ENCODE measurements around the gene SCEL. TPM values are rescaled to one million over a fixed set of nuclear protein-coding genes. Genes with fewer than 3 reads are reported as not detected.

The SCEL gene
- total RNA-seq, 1 donor from 2014 or later = not detected

DNA sequence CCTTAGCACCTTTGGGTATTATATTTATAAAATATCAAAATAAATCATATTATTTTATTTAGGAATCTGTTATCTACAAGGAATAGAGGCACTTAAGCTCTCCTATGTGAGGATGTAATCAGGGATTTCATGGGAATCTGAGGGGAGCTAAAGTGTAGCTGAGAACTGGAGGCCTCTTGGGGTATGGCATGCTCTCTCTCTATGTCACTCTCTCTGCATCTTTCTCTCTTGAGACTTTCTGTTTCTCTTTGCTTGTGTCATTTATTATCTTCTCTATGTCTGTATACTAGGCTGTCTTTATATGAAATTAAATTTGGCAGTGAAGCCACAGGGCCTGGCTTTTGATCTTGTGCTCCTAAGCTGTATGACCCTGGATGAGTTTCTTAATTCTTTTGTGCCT lies 37.7 kb upstream of the SCEL start:
- TF ChIP-seq, protein P1, sequence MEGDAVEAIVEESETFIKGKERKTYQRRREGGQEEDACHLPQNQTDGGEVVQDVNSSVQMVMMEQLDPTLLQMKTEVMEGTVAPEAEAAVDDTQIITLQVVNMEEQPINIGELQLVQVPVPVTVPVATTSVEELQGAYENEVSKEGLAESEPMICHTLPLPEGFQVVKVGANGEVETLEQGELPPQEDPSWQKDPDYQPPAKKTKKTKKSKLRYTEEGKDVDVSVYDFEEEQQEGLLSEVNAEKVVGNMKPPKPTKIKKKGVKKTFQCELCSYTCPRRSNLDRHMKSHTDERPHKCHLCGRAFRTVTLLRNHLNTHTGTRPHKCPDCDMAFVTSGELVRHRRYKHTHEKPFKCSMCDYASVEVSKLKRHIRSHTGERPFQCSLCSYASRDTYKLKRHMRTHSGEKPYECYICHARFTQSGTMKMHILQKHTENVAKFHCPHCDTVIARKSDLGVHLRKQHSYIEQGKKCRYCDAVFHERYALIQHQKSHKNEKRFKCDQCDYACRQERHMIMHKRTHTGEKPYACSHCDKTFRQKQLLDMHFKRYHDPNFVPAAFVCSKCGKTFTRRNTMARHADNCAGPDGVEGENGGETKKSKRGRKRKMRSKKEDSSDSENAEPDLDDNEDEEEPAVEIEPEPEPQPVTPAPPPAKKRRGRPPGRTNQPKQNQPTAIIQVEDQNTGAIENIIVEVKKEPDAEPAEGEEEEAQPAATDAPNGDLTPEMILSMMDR (IDR thresholded peaks at IDR 0.05; ENCODE audit: partially characterized antibody, unreplicated experiment) = no peak
- Mint-ChIP-seq H3K4me1 (ENCODE audit: low read depth, unreplicated experiment) (peaks cover 32% of the 10 kb centered on the region), H3K27me3 (ENCODE audit: unreplicated experiment) (peaks cover 7% of the 10 kb centered on the region), H3K9me3 (ENCODE audit: unreplicated experiment) (peaks cover 2% of the 10 kb centered on the region), H3K27ac (ENCODE audit: unreplicated experiment) (no peak overlapping the region), H3K4me3 (ENCODE audit: unreplicated experiment) (no peak overlapping the region), H3K36me3 (ENCODE audit: unreplicated experiment) (no peaks in the 10 kb centered on the region)
- DNase-seq = no peak

DNA sequence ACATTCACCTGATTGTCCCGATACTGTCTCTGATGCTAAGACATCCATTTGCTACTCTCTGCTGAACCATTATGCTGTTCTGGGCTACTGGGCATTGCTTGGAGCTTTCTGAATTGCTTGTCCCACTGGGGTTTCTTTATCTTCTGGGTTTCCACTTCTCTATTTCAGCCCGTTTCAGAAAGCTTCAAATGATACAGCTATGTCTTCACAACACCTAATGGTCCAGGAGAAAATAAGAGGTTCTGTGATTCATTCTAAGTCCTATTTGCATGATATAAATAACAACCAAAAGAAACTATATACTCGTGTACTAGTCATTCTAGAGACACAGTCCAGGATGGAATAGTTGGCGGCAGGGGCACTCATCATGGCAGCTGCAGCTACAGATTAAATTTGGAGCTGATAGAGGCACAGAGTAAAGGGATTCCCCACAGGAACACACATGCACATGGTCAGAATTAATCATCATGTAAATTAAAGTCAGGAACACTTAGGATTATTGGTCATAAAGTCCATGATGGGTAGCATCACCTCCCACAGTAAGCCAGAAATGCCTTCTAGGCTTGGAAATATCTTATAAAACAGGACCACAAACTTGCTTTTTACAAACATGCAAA lies 33.3 kb upstream of the SCEL start:
- Mint-ChIP-seq H3K27ac (ENCODE audit: unreplicated experiment) (no peak overlapping the region), H3K27me3 (ENCODE audit: unreplicated experiment) (peaks cover 7% of the 10 kb centered on the region), H3K36me3 (ENCODE audit: unreplicated experiment) (no peaks in the 10 kb centered on the region), H3K4me3 (ENCODE audit: unreplicated experiment) (no peak overlapping the region), H3K9me3 (ENCODE audit: unreplicated experiment) (peaks cover 2% of the 10 kb centered on the region), H3K4me1 (ENCODE audit: low read depth, unreplicated experiment) (peaks cover 29% of the 10 kb centered on the region)
- TF ChIP-seq, protein P1 (IDR thresholded peaks at IDR 0.05; ENCODE audit: partially characterized antibody, unreplicated experiment) = no peak
- no peak for DNase-seq

DNA sequence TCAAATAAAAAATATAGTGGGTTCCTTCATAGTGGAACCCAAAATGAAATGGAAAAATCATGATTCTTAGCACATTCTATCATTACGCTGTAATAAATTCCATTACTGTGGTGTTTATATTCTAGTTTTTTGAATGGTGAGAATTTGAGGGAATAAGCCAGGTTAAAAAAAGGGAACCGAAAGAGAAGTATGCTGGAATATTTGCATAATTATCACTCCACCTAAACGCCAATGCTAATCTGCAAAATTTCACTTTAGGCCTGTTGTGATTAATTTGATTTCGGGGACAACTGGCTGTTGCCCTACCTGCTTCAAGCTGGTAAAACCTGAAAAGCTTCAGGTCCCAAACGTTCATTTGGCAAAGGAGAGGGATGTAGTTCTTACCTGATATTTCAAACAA lies 32.1 kb upstream of the SCEL start:
- peaks cover 5% of the 10 kb centered on the region for H3K27me3 Mint-ChIP-seq (ENCODE audit: unreplicated experiment)

DNA sequence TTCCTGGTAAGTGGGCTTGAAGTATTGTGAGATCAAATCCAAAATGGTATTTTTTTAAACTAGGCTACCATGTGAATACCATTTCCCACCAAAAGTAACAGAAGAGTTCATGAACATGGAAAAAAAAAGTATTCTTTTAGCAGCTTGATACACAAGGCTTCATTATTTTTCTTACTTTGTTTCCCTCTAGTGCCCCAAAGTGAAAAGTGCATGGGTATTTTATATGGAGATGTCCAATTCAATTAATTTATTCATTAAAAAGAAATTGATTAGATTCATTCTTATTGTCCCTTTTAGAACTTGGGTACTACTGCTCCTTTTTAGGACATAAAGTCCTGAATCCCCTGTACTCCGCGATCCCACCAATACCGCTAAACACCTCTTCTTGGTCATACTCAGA lies 28.6 kb upstream of the SCEL start:
- DNase-seq = no peak

More for the DNA sequence above, 32.1 kb upstream of the SCEL start:
- DNase-seq = no peak
- Mint-ChIP-seq H3K4me1 (ENCODE audit: low read depth, unreplicated experiment) (peaks cover 20% of the 10 kb centered on the region), H3K9me3 (ENCODE audit: unreplicated experiment) (peaks cover 2% of the 10 kb centered on the region), H3K27ac (ENCODE audit: unreplicated experiment) (no peak overlapping the region), H3K36me3 (ENCODE audit: unreplicated experiment) (no peaks in the 10 kb centered on the region), H3K4me3 (ENCODE audit: unreplicated experiment) (no peak overlapping the region)
- TF ChIP-seq, protein P1 (IDR thresholded peaks at IDR 0.05; ENCODE audit: partially characterized antibody, unreplicated experiment) = no peak

More for the DNA sequence above, 28.6 kb upstream of the SCEL start:
- no peaks in the 10 kb centered on the region for H3K27me3 Mint-ChIP-seq (ENCODE audit: unreplicated experiment)
- no peaks in the 10 kb centered on the region for H3K36me3 Mint-ChIP-seq (ENCODE audit: unreplicated experiment)
- no peak overlapping the region for H3K27ac Mint-ChIP-seq (ENCODE audit: unreplicated experiment)
- TF ChIP-seq, protein P1 (IDR thresholded peaks at IDR 0.05; ENCODE audit: partially characterized antibody, unreplicated experiment) = peak; percentile 15
- H3K4me3 Mint-ChIP-seq (ENCODE audit: unreplicated experiment) = no peak overlapping the region
- peaks cover 1% of the 10 kb centered on the region for H3K9me3 Mint-ChIP-seq (ENCODE audit: unreplicated experiment)
- H3K4me1 Mint-ChIP-seq (ENCODE audit: low read depth, unreplicated experiment) = peaks cover 6% of the 10 kb centered on the region

Data from glutamatergic neuron (in vitro differentiated cells).